Measurements from ENCODE around the gene ADCY5.

The ADCY5 gene

DNA sequence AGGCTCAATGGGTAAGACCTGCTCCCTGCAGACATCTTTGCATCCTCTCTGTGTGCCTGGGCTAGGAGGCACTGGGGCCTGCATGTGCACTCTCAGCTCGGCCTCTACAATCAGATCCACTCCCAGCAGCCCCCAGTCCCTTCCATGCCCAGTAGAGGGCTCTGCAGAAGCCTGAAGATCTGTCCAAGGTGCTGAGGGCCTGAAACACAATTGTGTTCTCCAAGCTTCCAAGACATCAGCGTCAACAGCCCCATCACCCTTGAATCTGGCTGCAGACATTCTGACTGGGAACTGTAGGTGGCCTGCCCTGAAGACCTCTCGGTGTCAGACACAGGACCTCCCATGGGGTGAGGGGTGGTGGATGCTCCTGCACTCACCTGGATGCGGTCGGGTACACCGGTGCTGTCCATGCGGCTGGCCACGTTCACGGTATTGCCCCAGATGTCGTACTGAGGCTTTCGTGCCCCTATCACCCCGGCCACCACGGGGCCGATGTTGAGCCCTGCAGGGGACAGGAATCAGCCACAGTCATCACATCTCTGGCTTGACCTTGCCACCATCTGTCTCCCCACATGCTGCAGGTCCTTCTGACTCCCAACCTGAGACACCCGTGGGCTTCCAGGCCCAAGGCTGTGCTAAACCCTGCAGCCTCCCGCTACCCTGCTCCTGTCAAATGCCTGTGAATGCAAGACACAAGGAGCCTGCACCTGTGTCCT, 162.4 kb downstream of the ADCY5 start:
- DNase-seq (ENCODE audit: low read depth in 2 of 2) = no peak

DNA sequence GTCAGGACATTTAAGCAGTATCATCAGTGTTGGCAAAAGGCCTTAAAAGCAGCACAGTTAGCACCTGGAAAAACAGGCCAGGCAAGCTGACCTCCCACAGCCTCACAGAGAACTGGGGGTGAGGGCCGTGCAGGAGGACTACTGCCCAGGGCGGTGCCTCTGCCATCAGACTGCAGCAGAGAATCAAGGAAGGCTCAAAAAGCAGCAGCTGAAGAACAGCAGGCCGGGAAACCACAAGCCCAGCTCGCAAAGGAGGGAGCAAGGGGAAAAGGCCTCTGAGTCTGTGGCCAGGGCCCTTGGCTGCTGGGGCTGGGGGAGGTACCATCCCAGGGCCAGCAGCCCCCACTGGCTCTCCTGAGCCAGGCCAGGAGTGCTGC, 163.0 kb downstream of the ADCY5 start:
- no peak for DNase-seq (ENCODE audit: low read depth in 2 of 2)

GRCh38 chr3:123285479-123285878, 163.4 kb downstream of the ADCY5 start:
- DNase-seq (ENCODE audit: low read depth in 2 of 2) = no peak

DNA sequence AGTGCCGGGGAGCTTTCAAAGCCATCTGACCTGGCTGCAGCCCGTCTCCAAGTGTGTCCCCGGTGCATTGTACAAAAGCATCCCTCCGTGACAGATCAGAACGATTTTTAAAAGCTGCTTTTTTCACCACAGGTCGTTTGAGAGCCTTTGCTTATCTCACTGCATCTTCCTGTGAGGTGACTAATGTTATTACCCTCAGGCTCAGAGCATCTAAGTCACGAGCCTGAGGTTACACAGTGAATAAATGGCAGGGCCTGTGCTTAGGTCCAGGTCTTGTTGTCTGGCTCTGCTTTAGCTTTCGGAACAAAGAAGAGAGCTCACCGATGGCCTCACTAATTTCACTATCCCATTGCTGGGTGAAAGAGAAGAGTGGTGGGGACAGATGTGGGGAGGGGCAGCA, 163.8 kb downstream of the ADCY5 start:
- no peak for DNase-seq (ENCODE audit: low read depth in 2 of 2)

GRCh38 chr3:123284399-123285010, 164.4 kb downstream of the ADCY5 start:
- no peak for DNase-seq (ENCODE audit: low read depth in 2 of 2)

GRCh38 chr3:123283657-123284398, 165.1 kb downstream of the ADCY5 start:
- DNase-seq (ENCODE audit: low read depth in 2 of 2) = no peak

DNA sequence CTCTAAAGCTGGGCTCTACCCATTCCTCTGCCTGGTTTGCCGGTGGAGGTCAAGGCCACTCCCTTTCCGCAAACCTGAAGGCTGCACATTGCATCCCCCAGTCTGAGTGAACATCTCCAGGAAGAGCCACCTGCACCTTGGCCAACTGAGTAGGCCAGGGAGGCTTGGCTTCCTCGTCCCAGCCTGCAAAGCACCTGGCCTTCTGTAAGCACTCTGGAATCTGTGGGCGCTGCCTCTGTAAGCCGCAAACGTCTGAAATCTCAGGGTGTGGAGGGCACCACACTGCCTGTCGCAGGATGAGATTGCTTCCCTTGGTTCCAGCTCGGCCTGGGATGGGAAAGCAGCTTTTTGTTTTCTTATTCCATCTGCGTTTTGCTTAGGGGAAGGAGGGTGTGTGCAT, 165.8 kb downstream of the ADCY5 start:
- DNase-seq (ENCODE audit: low read depth in 2 of 2) = no peak

- DNase-seq (ENCODE audit: low read depth in 2 of 2) = no peak
Observed at GRCh38 chr3:123282461-123282860, 166.4 kb downstream of the ADCY5 start.

DNA sequence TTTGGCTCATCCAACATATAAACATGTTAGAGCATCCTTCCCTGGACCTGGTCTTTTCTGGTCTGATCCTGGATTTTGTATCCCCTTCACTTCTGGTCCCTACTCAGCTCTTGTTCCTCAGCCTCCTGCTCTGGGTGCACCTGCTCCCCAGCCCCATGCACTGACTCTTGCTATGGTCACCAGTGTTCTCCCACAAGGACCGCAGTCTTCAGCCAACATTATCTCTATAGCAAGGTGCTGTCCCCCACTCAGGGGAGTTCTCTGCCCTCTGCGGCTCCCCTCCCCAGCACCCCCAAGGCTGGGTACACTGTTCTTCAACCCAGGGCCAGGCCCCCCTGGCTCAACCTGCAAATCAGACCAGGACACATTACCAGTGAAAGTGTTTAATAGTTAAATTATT, 167.0 kb downstream of the ADCY5 start:
- no peak for DNase-seq (ENCODE audit: low read depth in 2 of 2)

DNA sequence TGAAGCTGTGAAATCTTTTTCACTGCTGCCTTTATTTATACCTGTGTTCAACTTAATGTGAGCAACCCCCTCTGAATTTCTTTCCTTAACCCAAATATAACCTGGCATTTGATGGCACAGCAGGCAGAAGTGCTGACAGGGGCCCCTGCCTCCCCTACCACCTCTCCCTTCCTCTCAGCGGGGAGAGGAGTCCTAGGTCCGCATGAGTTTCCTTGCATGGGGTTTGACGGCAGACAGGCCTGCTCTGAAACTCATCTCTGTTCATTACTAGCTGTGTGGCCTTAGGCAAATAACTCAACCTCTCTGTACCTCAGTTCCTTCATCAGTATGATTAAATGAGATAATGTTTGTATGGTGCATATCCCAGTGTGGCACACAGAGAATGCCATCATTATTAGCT, 167.5 kb downstream of the ADCY5 start:
- DNase-seq (ENCODE audit: low read depth in 2 of 2) = no peak

DNA sequence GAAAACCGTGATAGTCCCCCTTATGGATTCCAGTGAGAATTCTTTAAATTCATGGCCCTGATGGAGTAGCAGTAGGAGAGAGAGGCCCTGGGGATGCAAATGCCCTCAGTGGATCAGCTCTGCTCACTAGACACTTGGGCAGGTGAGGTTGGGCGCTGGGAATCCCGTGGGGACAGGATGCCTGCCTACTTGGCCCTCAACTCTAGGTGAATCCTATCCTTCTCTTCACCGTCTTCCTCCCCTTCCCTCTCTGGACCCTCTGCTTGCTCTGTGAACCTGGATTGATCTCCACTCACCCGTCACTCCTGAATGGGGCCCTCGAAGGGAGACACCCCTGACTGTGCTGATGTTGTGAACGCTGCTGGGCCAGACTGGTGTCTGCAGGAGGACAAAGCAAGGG, 169.8 kb downstream of the ADCY5 start:
- no peak for DNase-seq (ENCODE audit: low read depth in 2 of 2)

DNA sequence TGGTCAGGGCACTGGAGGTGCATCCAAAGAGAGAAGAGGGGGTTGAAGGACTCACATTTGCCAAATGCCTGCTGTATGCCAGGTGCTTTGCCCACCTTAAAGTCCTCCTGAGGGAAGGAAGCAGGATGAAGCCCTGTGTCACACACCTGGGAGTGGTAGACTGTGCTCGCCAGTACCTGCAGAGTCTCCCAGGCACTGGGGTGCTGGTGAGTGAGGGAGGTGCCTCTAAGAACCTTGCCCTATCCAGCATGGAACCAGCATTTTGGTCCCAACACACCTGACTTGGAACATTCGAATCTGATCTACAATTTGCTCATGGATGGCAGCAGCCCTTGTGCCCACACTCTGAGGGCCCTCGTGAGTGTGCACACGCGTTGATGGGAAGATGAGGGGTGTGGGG, 170.4 kb downstream of the ADCY5 start:
- DNase-seq (ENCODE audit: low read depth in 2 of 2) = no peak

DNA sequence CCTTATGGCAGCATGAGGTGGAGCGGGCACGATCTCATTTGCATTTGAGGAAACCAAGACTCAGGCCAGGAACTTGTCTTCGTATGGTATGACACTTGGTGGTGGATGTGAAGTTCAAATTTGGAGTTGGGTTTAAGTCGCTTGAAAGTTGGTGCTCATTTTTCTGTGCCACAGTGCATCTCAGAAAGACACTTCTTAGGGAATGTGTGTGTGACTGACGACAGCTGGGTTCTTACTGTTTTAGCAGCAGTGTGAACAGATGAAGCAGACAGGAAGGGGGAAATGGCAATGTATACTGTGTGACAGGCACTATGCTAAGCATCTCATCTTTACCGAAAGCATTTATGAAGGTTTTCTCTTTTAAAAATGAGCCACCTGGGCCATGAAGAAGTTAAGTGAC, 171.8 kb downstream of the ADCY5 start:
- DNase-seq (ENCODE audit: low read depth in 2 of 2) = no peak

GRCh38 chr3:123276346-123277006, 172.4 kb downstream of the ADCY5 start:
- DNase-seq (ENCODE audit: low read depth in 2 of 2) = no peak

DNA sequence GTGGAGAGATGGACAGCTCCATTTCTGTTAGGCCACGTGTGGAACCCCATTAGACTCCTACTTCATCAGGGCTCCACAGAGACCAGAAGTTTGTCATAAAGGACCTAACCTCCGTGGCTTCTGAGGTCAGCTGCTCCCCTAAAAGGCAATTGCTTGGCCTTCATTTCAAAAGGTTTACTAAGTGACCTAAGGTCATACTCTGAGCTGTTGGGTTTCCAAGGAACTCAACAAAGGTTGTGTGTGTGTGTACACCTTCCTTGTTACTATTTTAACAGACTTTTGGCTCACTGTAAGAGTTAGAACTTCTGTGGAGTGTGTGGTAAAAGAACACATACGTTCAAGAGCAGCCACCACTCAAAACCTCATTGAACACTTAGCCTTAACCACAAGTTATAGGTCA, 173.2 kb downstream of the ADCY5 start:
- DNase-seq (ENCODE audit: low read depth in 2 of 2) = no peak

- no peak for DNase-seq (ENCODE audit: low read depth in 2 of 2)
Observed at GRCh38 chr3:123272547-123272946, 176.3 kb downstream of the ADCY5 start.

- DNase-seq (ENCODE audit: low read depth in 2 of 2) = no peak
Observed at GRCh38 chr3:123271466-123272159, 177.3 kb downstream of the ADCY5 start.

DNA sequence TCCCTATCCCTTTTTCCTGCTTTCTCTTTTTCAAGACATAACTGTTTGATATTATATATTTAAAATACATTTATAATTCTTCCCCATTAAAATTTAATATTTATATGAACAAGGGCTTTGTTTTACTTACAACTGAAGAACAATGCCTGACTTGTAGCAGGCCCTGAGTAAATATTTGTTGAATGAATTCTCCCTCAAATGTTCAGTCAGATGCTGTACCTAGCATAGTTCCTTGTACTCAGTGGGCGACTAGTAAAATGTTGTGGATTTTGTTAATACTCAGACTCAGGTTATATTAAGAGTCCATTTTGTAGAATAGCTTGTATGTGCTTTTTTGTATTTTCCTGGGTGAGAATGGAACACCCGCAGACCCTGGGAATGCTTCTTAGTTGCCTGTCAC, 178.1 kb downstream of the ADCY5 start:
- no peak for DNase-seq (ENCODE audit: low read depth in 2 of 2)

GRCh38 chr3:123267821-123268220, 181.1 kb downstream of the ADCY5 start:
- DNase-seq (ENCODE audit: low read depth in 2 of 2) = no peak

DNA sequence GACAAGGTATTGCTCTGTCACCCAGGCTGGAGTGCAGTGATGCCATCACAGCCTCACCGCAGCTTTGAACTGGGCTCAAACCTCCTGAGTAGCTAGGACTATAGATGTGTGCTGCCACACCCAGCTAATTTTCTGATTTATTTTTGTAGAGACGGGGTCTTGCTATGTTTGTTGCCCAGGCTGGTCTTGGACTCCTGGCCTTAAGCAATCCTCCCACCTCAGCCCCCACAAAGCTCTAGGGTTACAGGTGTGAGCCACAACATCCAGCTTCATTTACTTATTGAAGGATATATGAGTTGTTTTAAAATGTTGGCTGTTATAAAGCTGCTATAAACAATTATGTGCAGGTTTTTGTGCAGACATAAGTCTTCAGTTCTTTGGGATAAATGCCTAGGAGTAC, 184.9 kb downstream of the ADCY5 start:
- no peak for DNase-seq (ENCODE audit: low read depth in 2 of 2)

GRCh38 chr3:123262868-123263267, 186.0 kb downstream of the ADCY5 start:
- no peak for DNase-seq (ENCODE audit: low read depth in 2 of 2)

DNA sequence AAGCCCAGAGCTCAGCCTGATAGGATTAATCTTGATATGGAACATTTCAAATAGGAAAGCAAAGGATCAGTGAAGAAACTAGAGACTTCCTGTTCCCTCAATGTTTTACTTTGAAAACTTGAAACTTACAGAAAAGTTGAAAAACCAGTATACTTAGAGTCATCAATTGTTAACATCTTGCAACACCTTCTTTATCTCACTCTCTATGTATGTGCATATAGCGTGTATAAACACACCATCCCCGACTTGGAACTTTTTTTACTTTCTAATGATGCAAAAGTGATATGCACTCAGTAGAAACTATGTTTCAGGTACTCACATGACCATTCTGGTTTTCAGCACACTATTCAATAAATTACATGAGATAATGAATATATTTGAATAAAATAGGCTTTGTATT, 186.7 kb downstream of the ADCY5 start:
- DNase-seq (ENCODE audit: low read depth in 2 of 2) = no peak

Data from stimulated activated CD8-positive, alpha-beta memory T cell treated with anti-CD3 and anti-CD28 coated beads, Interleukin-7, amount 100 ng/mL, for 4 hours (primary cell).